HG03575 (cell line): ENCODE data around the gene FAM24B.
"Not testable (repeated sequence)": the region's sequence is repeated elsewhere in the genome, so short reads cannot be mapped to it uniquely, and the experiment has no call there.

Experiments used
- ATAC-seq: cut with Tn5 transposase; IDR thresholded peaks from one replicate; pipeline ENCODE4 v1.9.1; 2021; ENCODE audit not compliant: unreplicated experiment, insufficient number of reproducible peaks, low FRiP score; ENCODE audit errors: extremely low read depth

FAM24B gene

DNA sequence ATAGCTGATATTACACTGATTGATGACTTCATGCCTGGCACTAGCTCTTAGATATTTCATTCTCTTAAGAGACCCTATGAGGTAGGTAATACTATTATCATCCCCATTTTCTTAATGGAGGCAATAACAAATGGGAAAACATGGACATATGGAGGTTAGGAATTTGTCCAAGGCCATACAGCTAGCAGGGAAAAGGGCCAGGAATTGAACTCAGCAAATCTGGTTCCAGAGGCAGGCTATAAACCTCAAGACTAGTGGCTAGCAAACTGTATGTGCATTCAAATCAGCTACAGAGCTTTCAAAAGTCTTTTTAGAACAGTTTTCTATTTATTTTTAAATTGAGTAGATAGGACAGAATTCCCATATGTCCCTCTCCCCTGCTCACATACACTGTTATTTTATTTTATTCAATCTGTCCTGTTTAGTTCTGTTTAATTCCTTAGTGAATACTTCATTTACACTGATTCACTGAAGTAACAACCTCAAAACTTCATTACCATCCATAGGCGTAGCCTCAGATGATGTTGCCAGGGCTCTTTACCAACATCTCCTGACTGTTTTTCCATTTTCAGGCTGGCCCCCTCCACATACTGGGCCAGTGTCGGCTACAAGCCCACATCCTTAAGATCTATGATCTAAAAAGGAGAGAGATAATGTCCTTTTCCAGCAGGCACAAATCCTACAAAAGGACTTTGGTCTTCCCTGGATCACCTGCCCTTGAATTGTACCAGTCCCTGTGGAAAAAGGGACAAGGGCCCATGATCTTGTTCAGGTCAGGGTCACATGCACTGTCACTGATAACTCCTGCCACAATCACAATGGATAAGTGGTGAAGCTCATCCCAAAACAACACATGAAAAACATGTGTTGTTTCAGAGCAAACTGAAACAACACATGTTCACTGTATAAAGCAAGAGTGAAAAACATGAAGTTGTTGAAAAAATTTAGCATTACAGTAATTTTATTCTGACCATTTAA is 15.9 kb downstream of the FAM24B start:
- no peak for ATAC-seq

DNA sequence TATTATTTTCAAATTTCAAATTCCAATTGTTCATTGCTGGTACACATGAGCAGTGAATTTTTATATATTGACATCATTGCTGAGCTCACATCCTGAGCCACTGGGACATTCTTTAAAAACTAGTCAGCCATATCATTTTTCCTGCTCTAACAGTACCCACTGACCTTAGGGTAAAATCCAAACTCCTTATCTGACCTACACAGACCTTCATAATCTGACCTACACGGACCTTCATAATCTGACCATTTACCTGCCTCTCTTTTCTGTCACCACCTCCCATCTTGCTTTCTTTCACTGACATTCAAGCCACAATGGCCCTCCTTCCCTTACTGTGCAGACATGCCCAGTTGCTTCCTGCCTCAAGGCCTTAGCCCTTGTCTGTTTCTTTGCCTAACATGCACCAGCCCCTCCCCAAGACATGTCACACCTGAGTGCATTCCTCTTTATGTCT is 17.6 kb downstream of the FAM24B start:
- ATAC-seq: no peak

GRCh38 chr10:122859527-122859926 is 19.9 kb downstream of the FAM24B start:
- ATAC-seq: no peak

DNA sequence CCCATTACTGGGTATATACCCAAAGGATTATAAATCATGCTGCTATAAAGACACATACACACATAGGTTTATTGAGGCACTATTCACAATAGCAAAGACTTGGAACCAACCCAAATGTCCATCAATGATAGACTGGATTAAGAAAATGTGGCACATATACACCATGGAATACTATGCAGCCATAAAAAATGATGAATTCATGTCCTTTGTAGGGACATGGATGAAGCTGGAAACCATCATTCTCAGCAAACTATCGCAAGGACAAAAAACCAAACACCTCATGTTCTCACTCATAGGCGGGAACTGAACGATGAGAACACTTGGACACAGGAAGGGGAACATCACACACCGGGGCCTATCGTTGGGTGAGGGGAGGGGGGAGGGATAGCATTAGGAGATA is 21.3 kb downstream of the FAM24B start:
- not testable (repeated sequence) for ATAC-seq

DNA sequence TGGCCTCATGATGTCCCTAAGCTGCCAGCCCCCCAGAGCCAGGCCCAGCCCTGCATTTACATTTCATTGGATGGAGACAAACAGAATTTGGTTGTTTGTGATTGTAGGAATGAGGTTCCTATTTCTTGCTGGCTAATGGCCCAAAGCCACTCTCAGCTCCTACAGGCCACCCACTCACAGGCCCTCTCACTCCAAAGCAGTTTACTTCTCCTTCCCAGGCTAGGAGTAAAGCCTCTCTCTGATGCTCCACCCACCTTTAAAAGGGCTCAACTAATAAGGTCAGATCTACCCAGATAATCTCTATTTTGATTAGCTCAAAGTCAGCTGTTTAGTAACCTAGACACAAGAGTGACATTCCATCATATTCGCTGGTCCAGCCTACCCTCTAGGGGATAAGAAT is 22.5 kb downstream of the FAM24B start:
- no peak for ATAC-seq

DNA sequence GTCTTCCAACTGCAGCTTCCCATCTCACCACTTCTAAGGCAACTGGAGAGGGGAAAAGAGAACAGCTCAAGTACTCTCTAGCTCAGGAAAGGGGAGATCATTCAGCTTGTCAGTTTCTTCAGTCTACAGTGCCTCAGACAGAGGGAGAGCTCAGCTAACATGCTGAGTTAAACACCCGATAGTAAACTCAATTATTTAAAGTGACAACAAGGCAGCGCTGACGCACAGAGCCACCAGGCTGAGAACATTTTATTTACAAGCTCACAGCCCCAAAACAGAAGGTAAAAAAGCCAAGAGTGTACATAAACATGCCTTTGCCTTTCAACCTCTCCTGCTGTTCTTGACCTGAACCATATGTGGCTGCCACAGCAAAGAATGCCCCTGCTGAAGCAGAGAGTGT is 23.6 kb downstream of the FAM24B start:
- ATAC-seq: no peak

DNA sequence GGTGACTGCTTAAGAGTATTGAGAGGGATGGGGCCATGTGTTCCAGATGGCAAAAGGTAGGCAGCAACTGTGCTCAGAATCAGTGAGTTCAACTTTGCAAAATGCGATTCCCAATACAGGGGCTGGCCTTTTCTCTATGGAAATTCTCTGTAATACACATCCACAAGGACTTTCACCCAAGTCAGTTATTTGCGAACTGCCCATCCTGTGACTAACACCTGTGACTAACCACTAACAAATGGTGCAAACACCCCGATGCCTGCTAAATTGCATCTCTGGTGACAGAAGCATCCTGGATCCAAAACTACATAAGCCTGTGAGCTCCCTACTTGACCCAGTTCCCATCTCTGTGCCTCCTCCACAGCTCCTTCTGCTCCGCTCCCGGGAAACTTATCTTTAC is 24.7 kb downstream of the FAM24B start:
- ATAC-seq: no peak

DNA sequence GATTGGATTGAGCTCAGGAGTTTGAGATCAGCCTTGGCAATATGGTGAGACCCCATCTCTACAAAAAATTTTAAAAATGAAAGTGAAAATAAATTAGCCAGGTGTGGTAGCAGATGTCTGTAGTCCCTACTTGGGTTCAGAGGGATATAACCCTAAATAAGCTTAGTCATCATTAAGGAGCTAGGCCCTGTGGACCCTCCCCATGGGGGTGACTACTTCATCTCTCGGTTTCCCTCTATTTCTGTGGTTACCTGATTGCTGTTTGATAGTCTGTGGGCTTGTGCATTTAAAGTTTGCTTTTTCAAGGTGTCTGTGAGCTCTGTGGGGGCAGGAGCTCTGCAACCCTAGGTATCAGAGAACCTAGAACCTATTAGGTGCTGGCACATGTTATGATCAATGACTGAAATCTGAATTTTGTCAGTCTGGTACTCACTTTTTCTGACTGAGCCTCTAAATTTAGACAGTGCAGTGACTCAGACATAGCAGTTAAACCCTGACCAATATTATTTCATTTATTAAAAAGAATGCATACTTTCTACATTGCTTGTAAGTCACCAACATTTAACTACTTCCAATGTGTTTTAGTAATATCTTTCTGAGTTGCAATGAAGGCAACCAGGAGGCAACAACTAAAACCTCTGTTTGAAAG is 25.6 kb downstream of the FAM24B start:
- ATAC-seq: no peak

DNA sequence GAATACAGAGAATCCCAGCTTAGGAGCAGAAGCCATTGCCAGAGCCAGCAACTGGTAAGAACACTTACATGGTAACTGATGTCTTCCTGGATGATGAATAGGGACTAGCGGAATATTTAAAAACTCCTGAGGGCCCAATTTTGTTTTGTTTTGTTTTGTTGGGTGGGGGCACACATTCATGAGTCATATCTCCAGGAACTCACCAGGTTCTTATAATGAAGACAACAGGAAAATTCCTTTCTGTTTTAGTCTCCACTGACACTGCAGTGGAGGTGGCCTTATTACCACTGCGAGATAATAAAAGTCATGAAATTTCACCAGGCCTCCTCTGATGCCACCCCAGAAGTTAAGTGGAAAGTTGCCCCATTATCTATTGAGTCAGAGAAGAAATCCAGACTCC is 27.1 kb downstream of the FAM24B start:
- ATAC-seq: no peak

GRCh38 chr10:122850705-122851640 is 28.4 kb downstream of the FAM24B start:
- ATAC-seq: no peak

- ATAC-seq: no peak
These were observed 29.3 kb downstream of the FAM24B start for GRCh38 chr10:122849900-122850605.

- ATAC-seq: no peak
These were observed 30.3 kb downstream of the FAM24B start for GRCh38 chr10:122849090-122849489.

- ATAC-seq: no peak
These were observed 31.4 kb downstream of the FAM24B start for GRCh38 chr10:122847782-122848604.

- ATAC-seq: no peak
These were observed 33.5 kb downstream of the FAM24B start, which contains the start of gene CUZD1 for GRCh38 chr10:122845783-122846332. CUZD1 (minus strand) TSS chr10:122845857; CDS start chr10:122845843, 14 bp downstream.

DNA sequence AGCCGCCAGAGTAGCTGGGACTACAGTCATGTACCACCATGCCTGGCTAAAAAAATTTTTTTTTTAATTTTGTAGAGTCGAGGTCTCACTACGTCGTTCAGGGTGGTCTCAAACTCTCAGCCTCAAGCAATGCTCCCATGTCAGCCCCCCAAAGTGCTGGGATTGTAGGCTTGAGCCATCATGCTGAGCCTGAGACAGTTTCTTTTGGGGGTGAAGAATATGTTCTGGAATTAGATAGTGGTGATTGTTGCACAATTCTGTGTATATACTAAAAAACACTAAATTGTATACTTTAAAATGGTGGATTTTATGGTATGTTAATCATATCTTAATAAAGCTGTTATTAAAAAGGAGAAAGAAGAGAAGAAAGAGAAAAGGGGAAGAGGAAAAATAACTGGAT is 35.2 kb downstream of the FAM24B start:
- ATAC-seq: no peak

DNA sequence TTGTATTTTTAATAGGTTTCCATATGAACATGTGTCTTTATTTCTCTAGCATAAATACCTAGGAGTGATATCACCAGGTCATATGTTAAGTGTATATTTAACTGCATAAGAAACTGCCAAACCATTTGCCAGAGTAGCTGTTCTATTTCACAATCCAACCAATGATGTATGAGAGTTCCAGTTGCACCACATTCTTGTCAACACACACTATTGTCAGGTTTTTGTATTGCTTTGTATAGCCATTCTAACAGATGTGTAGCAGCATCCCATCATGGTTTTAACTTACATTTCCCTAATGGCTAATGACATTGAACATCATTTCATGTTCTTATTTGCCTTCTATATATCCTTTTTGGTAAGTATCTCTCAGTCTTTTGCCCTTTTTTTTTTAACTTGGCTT is 37.8 kb downstream of the FAM24B start:
- ATAC-seq: no peak

DNA sequence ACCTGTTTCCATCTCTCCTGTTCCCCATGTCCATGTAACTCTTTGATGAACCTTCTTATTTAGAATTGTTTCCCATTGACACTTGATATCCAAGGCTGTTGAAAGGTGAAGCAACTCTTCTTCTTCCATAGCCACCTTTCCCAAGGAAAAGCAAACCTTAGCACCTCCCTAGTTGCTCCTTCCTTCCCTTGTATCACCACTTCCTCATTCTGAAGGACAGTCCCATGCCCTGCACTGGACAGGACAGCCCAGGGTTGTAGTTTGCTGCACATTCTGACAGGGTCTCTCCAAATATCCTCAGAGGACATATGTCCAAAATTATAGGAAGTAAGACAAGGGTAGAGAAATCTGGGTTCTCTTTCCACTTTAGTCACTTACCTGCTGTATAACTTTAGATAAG is 39.9 kb downstream of the FAM24B start:
- no peak for ATAC-seq
